Gastroesophageal sphincter (tissue), 3 donors: ENCODE measurements around the gene ADD2.

Source experiments
- EP300 ChIP-seq: sonication (generic); formaldehyde crosslinking; IDR thresholded peaks from one replicate; pipeline ENCODE4 v1.6.1; 2017; ENCODE audit warnings: antibody characterized with exemption, mild to moderate bottlenecking
- POLR2A ChIP-seq, 2 donors: fragments of 450-650 bp; IDR thresholded peaks; one replicate each; pipeline ENCODE4 v1.6.1; 2017; ENCODE audit warnings: antibody characterized with exemption in 2 of 2, mild to moderate bottlenecking in 2 of 2, moderate library complexity in 1 of 2
- POLR2AphosphoS5 ChIP-seq: sonication (generic); formaldehyde crosslinking; IDR thresholded peaks from one replicate; pipeline ENCODE4 v1.6.1; 2017; ENCODE audit warnings: antibody characterized with exemption
- TF ChIP-seq, protein P1 (sequence below), 4 experiments: fragments of 200-600 bp in 2 of 4; fragments of 450-650 bp in 2 of 4; sonication (generic) in 1 of 4; IDR thresholded peaks; one replicate each; pipeline ENCODE4 v1.5.1; 2017 to 2019; ENCODE audit warnings: antibody characterized with exemption in 4 of 4, mild to moderate bottlenecking in 2 of 4, moderate library complexity in 2 of 4

DNA sequence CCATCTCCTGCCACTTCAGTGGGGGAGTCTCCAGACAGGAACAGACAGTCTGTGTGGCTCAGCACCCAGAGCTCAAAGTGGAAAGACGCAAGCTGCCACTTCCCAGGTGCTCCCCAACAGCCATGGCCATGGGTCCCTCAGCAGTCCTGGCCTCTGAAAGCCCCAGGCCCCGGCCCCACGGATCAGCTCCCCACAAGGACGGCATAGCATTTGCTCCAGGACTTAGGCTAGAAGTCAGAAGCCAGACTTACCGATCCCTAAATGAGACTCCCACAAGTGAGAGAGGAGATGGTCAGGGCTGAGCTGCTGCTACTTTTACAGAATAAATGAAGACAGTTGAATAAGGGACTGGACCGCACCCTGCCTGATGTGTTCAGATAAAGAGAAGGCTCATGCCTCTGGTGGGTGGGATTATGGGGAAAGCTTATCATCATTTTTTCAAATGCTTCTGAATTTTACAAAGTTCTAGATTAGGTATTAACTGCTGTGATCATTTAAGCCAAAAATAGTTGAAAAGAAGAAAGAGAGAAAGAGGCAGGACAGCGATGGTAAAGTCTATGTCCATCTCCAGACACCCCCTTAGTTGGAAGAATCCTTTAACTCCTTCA lies 50.5 kb downstream of the ADD2 start:
- TF ChIP-seq, protein P1, sequence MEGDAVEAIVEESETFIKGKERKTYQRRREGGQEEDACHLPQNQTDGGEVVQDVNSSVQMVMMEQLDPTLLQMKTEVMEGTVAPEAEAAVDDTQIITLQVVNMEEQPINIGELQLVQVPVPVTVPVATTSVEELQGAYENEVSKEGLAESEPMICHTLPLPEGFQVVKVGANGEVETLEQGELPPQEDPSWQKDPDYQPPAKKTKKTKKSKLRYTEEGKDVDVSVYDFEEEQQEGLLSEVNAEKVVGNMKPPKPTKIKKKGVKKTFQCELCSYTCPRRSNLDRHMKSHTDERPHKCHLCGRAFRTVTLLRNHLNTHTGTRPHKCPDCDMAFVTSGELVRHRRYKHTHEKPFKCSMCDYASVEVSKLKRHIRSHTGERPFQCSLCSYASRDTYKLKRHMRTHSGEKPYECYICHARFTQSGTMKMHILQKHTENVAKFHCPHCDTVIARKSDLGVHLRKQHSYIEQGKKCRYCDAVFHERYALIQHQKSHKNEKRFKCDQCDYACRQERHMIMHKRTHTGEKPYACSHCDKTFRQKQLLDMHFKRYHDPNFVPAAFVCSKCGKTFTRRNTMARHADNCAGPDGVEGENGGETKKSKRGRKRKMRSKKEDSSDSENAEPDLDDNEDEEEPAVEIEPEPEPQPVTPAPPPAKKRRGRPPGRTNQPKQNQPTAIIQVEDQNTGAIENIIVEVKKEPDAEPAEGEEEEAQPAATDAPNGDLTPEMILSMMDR (IDR thresholded peaks at IDR 0.05), result no peak
- no peak for TF ChIP-seq POLR2A (IDR thresholded peaks at IDR 0.05)
- TF ChIP-seq POLR2AphosphoS5, result no peak
- TF ChIP-seq EP300, result no peak
